GM11168 (cell line): ENCODE results near the gene SHMT1.
"Not testable (repeated sequence)": the region's sequence is repeated elsewhere in the genome, so short reads cannot be mapped to it uniquely, and the experiment has no call there.

Experiments used
- in situ Hi-C: fragments of 300-500 bp; cut with MboI; formaldehyde crosslinking; loops from one replicate; pipeline ENCODE4 v1.12.0; 2022; ENCODE audit warnings: low sequenced_read_pairs; ENCODE audit not compliant: unreplicated experiment

SHMT1 gene

GRCh38 chr17:18303206-18303605 is 60.1 kb downstream of the SHMT1 start:
- in situ Hi-C loops: not testable (repeated sequence)

DNA sequence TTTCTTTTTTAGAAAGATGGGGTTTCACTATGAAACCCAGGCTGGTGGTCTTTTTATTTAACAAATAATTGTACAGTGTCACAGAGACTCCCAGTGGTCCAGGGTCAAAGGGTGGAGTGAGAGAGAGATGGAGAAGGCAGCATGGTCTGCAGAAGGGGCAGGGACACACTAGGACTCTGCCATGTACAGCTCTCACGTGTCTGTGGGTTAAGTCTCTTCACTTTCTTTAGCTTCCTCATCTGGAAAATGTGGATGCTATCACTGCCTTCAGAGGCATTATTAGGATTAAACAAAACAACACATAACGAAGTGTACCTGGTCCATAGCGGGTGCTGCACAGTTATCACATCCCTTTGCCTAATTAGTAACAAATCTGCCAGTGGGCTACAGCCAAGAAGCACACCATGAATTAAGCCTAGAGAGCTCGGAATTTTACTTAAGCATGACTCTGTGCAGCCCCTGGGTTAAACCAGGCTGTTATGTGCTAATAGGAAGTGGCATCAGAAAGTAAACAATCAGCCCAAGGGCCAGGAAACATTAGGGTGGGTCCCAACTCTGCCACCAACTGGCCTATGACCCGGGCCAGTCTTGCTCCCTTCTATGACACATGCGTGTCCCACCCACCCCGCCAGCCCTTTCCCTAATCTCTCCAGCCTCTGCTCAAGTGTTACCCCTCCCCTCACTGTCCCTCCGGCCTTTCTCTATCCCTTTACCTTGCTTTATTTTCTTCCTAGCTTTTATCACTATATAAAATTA is 62.4 kb downstream of the SHMT1 start:
- in situ Hi-C loops: no loop called here

GRCh38 chr17:18298061-18298460 is 65.3 kb downstream of the SHMT1 start:
- in situ Hi-C loops: not testable (repeated sequence)

DNA sequence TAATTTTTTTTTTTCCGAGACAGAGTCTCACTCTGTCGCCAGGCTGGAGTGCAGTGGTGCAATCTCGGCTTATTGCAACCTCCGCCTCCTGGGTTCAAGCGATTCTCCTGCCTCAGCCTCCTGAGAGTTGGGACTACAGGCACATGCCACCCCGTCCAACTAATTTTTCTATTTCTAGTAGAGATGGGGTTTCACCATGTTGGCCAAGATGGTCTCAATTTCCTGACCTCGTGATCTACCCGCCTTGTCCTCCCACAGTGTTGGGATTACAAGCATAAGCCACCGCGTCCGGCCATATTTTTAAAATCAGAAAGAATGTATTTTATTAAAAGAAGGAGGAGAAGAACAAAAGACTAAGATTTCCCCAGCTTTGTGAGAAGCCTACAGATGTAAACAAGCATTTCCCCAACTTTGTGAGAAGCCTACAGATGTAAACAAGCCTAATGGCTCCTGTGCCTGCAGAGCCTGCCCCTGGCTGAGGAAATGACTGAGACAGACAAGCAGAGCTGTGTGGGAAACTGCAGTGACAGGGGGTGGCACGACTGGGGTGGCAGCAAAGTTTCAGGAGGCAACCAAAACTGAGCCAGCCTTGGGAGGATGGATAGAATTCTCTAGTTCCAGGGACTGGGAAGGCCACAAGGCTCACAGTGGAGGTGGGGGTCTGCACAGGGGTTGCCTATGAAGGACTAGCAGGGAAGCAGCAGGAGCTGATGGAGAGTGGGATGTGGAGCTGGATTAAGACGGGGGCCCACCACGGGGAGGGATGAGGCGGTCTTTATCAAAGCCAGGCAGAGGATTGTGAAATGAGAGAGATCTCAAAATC is 71.4 kb downstream of the SHMT1 start:
- in situ Hi-C loops: no loop called here

DNA sequence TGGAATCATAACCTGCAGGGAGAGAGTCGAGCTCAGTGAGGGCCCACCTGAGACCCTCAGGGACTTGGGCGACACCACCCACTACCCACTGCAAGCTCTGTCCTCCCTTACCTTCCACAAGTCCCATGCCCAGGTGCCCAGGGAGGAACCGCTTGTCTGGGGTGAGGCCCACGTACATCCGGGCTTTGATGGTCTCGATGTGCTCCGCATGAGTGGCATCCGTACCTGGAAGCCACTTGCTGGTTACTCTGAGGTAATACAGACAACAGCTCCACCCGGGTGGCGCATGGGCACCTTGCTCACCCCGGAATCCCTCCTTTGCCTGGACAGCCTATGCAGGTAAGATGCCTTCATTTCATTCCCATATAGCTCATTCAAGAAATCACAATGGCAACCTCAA is 78.1 kb downstream of the SHMT1 start:
- in situ Hi-C loops: no loop called here

GRCh38 chr17:18281788-18282187 is 81.6 kb downstream of the SHMT1 start:
- in situ Hi-C loops: no loop called here

- in situ Hi-C loops: no loop called here
Observed at GRCh38 chr17:18280766-18281371, 82.5 kb downstream of the SHMT1 start.

DNA sequence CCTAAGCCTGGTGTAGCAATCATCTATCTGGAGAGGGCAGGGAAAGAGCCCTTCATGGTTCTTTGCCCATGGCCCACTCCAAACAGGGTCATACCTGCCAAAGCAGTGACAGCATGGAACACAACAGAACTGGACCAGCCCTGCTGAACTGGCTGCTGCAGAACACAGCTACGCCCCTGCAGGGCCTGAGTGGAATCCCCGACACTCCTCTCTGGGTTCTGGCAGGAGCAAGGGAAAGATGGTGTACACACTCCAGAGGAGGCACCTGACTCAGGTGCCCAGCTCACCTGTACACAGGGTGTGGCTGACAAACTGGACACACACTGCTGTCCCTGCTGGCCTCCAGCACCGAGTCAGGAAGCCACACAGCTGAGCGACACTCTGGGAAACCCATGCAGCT is 83.1 kb downstream of the SHMT1 start:
- in situ Hi-C loops: no loop called here

- in situ Hi-C loops: no loop called here
Observed at GRCh38 chr17:18278867-18279266, 84.5 kb downstream of the SHMT1 start.
